H1 (cell line): ENCODE measurements around the gene SYNJ1. TPM values are rescaled to one million over a fixed set of nuclear protein-coding genes. Genes with fewer than 3 reads are reported as not detected.
A peak's percentile ranks its signal among the peaks of the same experiment; 100 is the strongest.

Experiments
- CTCF ChIA-PET: fragments of 300-600 bp; sonication (Branson Sonifier 250); formaldehyde crosslinking; loops from one replicate; lab custom pipeline; 2021; ENCODE audit not compliant: partially characterized antibody; lab: Charles Lee
- POLR2A ChIA-PET: fragments of 300-600 bp; sonication (Branson Sonifier 250); formaldehyde crosslinking; loops from one replicate; lab custom pipeline; 2021; ENCODE audit warnings: inconsistent platforms; ENCODE audit not compliant: partially characterized antibody; lab: Charles Lee
- DNase-seq, 2 experiments: peaks; one replicate each; pipeline versions ENCODE4 v3.0.0 to v3.0.0-alpha.2; 2010 to 2022; ENCODE audit warnings: low spot score in 2 of 2, low read depth in 1 of 2, mixed read lengths in 1 of 2
- FAIRE-seq: peaks from 2 replicates; lab custom pipeline; 2011; peaks lifted over from hg19 to GRCh38; lab: Jason Lieb, UNC
- H2AFZ ChIP-seq: 2 replicates; pipeline ENCODE4 v1.8.1; 2012; ENCODE audit warnings: low read length, inconsistent platforms
- H2AK5ac ChIP-seq: 2 replicates; pipeline ENCODE4 v1.6.1; 2013; ENCODE audit warnings: low read depth, low read length
- H2BK120ac ChIP-seq: replicated peaks from 2 replicates; pipeline ENCODE3; 2013; ENCODE audit warnings: low read depth, low read length, inconsistent platforms
- H2BK12ac ChIP-seq: 2 replicates; pipeline ENCODE4 v1.6.1; 2013; ENCODE audit warnings: low read depth, low read length
- H2BK15ac ChIP-seq: 2 replicates; pipeline ENCODE4 v1.6.1; 2013; ENCODE audit warnings: low read length
- H2BK20ac ChIP-seq: 2 replicates; pipeline ENCODE4 v1.6.1; 2013; ENCODE audit warnings: low read length
- H2BK5ac ChIP-seq: 2 replicates; pipeline ENCODE4 v1.6.1; 2013; ENCODE audit warnings: low read depth, low read length
- H3K14ac ChIP-seq: 2 replicates; pipeline ENCODE4 v1.6.1; 2013; ENCODE audit warnings: inconsistent platforms; ENCODE audit not compliant: insufficient read length
- H3K18ac ChIP-seq: 2 replicates; pipeline ENCODE4 v1.6.1; 2013; ENCODE audit warnings: low read length; ENCODE audit errors: extremely low read depth
- H3K23ac ChIP-seq: 2 replicates; pipeline ENCODE4 v1.6.1; 2013; ENCODE audit warnings: inconsistent platforms; ENCODE audit not compliant: insufficient read length
- H3K23me2 ChIP-seq: 2 replicates; pipeline ENCODE4 v1.6.1; 2013; ENCODE audit warnings: low read depth, low read length
- H3K27ac ChIP-seq: 2 replicates; pipeline ENCODE4 v1.6.1; 2011; ENCODE audit warnings: low read depth, low read length, inconsistent platforms
- H3K27me3 ChIP-seq, 4 experiments: replicated peaks in 1 of 4; 1 replicate in 1 of 4; 2 replicates in 3 of 4; pipeline versions ENCODE4 v1.6.1 to v1.8.1; 2011 to 2013; ENCODE audit warnings: low read length in 3 of 4, mild to moderate bottlenecking in 3 of 4, inconsistent platforms in 2 of 4, mixed read lengths in 2 of 4, moderate library complexity in 1 of 4; ENCODE audit not compliant: control insufficient read depth in 3 of 4, insufficient read depth in 3 of 4; ENCODE audit errors: extremely low read depth in 1 of 4
- H3K36me3 ChIP-seq, 4 experiments: 2 replicates each; pipeline versions ENCODE4 v1.6.1 to v1.8.1; 2011 to 2013; ENCODE audit warnings: mild to moderate bottlenecking in 4 of 4, low read length in 3 of 4, moderate library complexity in 2 of 4, control low read depth in 1 of 4, inconsistent platforms in 1 of 4; ENCODE audit not compliant: insufficient read depth in 4 of 4, control insufficient read depth in 2 of 4
- H3K4ac ChIP-seq: replicated peaks from 2 replicates; pipeline ENCODE3; 2013; ENCODE audit warnings: low read length, low read depth, mixed read lengths, inconsistent platforms; ENCODE audit not compliant: insufficient read length
- H3K4me1 ChIP-seq, 4 experiments: replicated peaks in 1 of 4; 1 replicate in 1 of 4; 2 replicates in 3 of 4; pipeline versions ENCODE4 v1.6.1 to v1.8.1; 2011 to 2013; ENCODE audit warnings: low read length in 3 of 4, inconsistent platforms in 2 of 4, mixed read lengths in 1 of 4; ENCODE audit not compliant: insufficient read depth in 4 of 4, control insufficient read depth in 3 of 4
- H3K4me2 ChIP-seq, 2 experiments: 2 replicates each; pipeline versions ENCODE4 v1.6.1 to v1.8.1; 2011 to 2013; ENCODE audit warnings: low read depth in 2 of 2, low read length in 2 of 2, control low read depth in 1 of 2, inconsistent platforms in 1 of 2, mild to moderate bottlenecking in 1 of 2; ENCODE audit not compliant: insufficient read depth in 1 of 2
- H3K4me3 ChIP-seq, 4 experiments: fragments of 200-600, 300-600 bp in 1 of 4; sonication (generic), shearing (Covaris generic), sonication (Bioruptor Twin) in 1 of 4; 2 replicates each; pipeline versions ENCODE4 v1.5.1 to v1.8.1; 2011 to 2016; ENCODE audit warnings: low read length in 4 of 4, low read depth in 3 of 4, control low read depth in 2 of 4, inconsistent platforms in 2 of 4, mild to moderate bottlenecking in 2 of 4, mixed read lengths in 1 of 4, moderate library complexity in 1 of 4; ENCODE audit not compliant: insufficient read depth in 2 of 4; ENCODE audit errors: extremely low read depth in 1 of 4
- H3K56ac ChIP-seq: replicated peaks from 2 replicates; pipeline ENCODE3; 2013; ENCODE audit warnings: low read depth, mild to moderate bottlenecking, mixed read lengths, low read length, inconsistent platforms; ENCODE audit not compliant: insufficient read length
- H3K79me1 ChIP-seq: 2 replicates; pipeline ENCODE4 v1.6.1; 2013; ENCODE audit warnings: low read depth, low read length, control low read depth
- H3K79me2 ChIP-seq, 2 experiments: 2 replicates each; pipeline versions ENCODE4 v1.6.1 to v1.8.1; 2012 to 2013; ENCODE audit warnings: low read length in 2 of 2, mild to moderate bottlenecking in 2 of 2, inconsistent platforms in 1 of 2; ENCODE audit not compliant: insufficient read depth in 2 of 2, control insufficient read depth in 1 of 2
- H3K9ac ChIP-seq, 4 experiments: replicated peaks in 1 of 4; 1 replicate in 1 of 4; 2 replicates in 3 of 4; pipeline versions ENCODE4 v1.6.1 to v1.8.1; 2011 to 2013; ENCODE audit warnings: low read depth in 3 of 4, low read length in 3 of 4, control low read depth in 2 of 4, mild to moderate bottlenecking in 2 of 4, moderate library complexity in 2 of 4, inconsistent platforms in 1 of 4; ENCODE audit errors: extremely low read depth in 1 of 4
- H3K9me3 ChIP-seq, 2 experiments: 2 replicates each; pipeline versions ENCODE4 v1.6.1 to v1.8.1; 2012 to 2013; ENCODE audit warnings: mild to moderate bottlenecking in 2 of 2, moderate library complexity in 2 of 2, control low read depth in 1 of 2, inconsistent platforms in 1 of 2, low read depth in 1 of 2, low read length in 1 of 2, mixed read lengths in 1 of 2; ENCODE audit not compliant: insufficient read depth in 2 of 2
- H4K20me1 ChIP-seq, 2 experiments: replicated peaks in 1 of 2; 2 replicates each; pipeline versions ENCODE3 to v1.8.1; 2011 to 2013; ENCODE audit warnings: inconsistent platforms in 2 of 2, low read length in 2 of 2, mild to moderate bottlenecking in 1 of 2; ENCODE audit not compliant: insufficient read depth in 2 of 2, control insufficient read depth in 1 of 2
- H4K5ac ChIP-seq: 2 replicates; pipeline ENCODE4 v1.6.1; 2013; ENCODE audit warnings: low read length, low read depth, mixed read lengths, inconsistent platforms; ENCODE audit not compliant: insufficient read length
- H4K8ac ChIP-seq: 2 replicates; pipeline ENCODE4 v1.8.0; 2013; ENCODE audit warnings: mild to moderate bottlenecking, moderate library complexity, low read length, inconsistent platforms; ENCODE audit not compliant: insufficient read depth; ENCODE audit errors: extremely low read depth
- H4K91ac ChIP-seq: replicated peaks from 2 replicates; pipeline ENCODE3; 2013; ENCODE audit warnings: low read length, mixed read lengths, inconsistent platforms; ENCODE audit not compliant: insufficient read length
- WGBS, 2 experiments: shearing (Covaris generic) in 1 of 2; methylation state at CpG; one replicate each; pipeline versions ENCODE4 v1.1.6 to v1.1.7; 2013 to 2015; ENCODE audit warnings: low lambda C conversion rate in 2 of 2, mixed read lengths in 2 of 2, inconsistent platforms in 1 of 2, low coverage in 1 of 2, missing lambda C conversion rate in 1 of 2; ENCODE audit not compliant: insufficient replicate concordance in 2 of 2, insufficient coverage in 1 of 2, insufficient read length in 1 of 2; ENCODE audit errors: extremely low coverage in 1 of 2, missing lambda C conversion rate in 1 of 2; 5-methylcytosine and 5-hydroxymethylcytosine counted together
- polyA plus RNA-seq, 7 experiments: library from polyadenylated mRNA; depleted of rRNA in 3 of 7; stranded (reverse) in 5 of 7; unstranded in 2 of 7; fragments of >200 nt in 5 of 7; fragments of 200-250 nt in 2 of 7; gene quantifications; 1 replicate in 5 of 7; 2 replicates in 1 of 7; 4 replicates in 1 of 7; pipeline versions ENCODE4 v1.2.1 to v1.2.3, GENCODE V29; 2011 to 2013; ENCODE audit warnings: missing spikeins in 2 of 7, mixed read lengths in 2 of 7
- total RNA-seq: library from RNA; stranded (reverse); fragmentation: NEBNext Ultra II Directional; extraction: Animal tissue kit (Norgen Biotek cat#: 25700); gene quantifications from 2 replicates; pipeline ENCODE4 v1.2.1, GENCODE V29; 2021
- TF ChIP-seq, protein P1 (sequence below), 3 experiments: IDR thresholded peaks; 1 replicate in 2 of 3; 2 replicates in 1 of 3; pipeline versions ENCODE4 v1.5.1 to v1.6.1; 2011; ENCODE audit warnings: low read length in 3 of 3, mild to moderate bottlenecking in 3 of 3, inconsistent platforms in 2 of 3, low read depth in 1 of 3, moderate library complexity in 1 of 3; ENCODE audit not compliant: insufficient read depth in 1 of 3; ENCODE audit errors: control extremely low read depth in 1 of 3

SYNJ1 gene
- total and polyA plus RNA-seq, 2 of the 8 experiments (the other 6 are each of a cell fraction or from before 2014, with no cell fraction given), result 1.3 to 4.3 TPM

DNA sequence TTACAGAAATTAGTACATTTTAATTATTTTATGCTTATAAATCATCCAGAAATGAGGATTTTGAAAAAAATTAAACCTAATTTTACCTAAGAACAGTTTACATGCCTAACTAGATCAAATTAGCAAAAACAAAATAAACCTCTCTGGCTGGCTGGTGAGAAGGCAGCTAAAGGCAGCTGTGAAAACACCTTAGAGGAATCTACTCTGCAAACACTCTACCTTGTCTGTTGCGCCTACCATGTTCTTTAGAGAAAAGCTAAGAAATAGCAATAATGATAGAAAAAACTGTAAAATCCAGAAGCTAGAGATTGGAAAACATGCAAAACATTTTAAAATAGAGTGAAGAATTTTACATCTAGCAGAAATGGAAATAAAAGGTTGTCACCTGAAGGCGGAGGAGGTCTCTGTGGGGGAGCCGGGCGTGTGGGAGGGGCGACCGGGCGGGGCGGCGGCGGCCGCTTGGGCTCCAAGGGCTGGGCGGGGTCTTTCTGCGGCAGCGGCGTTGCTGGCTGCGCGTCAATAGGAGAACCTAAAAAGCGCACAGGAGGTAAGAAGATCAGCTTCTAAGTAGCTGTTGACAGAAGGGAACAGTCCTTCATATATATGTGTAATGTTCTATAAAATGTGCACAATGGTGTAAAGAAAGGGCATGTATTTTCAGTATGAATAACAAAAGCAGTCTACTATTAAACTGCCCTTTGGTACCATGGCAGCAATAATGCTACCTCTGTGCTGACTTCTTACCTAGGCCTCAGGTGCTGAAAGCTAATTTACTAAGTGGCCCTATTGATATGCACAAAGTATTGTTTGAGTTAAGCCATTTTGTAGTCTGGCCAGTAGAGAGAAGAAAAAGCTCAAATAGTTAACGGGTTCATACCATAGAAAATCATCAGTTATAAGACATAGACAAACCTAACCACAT, 82.3 kb downstream of the SYNJ1 start:
- 5% methylated on average over 16 of the region's 19 CpGs; no CpG with 5 or more reads in 1 of the 2 experiments for WGBS, 2 experiments
- Histone ChIP-seq H3K56ac (no peak overlapping the region), H3K4me3 (peak overlapping the region in 3 of 4 experiments; percentile 24 to 60 (median 27); a peak in 7 of 8 replicates), H2AFZ (no peak overlapping the region), H3K14ac (no peak overlapping the region), H4K20me1 (no peaks in the 10 kb centered on the region), H3K4ac (no peak overlapping the region), H3K23ac (no peak overlapping the region), H3K27ac (no peak overlapping the region), H4K5ac (no peak overlapping the region), H3K79me2 (no peaks in the 10 kb centered on the region), H3K18ac (no peak overlapping the region), H3K4me2 (peak overlapping the region; percentile 2 to 63), H3K23me2 (no peaks in the 10 kb centered on the region), H3K79me1 (no peaks in the 10 kb centered on the region), H2BK12ac (no peak overlapping the region), H3K27me3 (no peaks in the 10 kb centered on the region), H3K9ac (no peak overlapping the region), H2BK120ac (no peak overlapping the region), H3K4me1 (peaks cover 0 to 3% (median 0%) of the 10 kb centered on the region in 4 experiments; a peak in 3 of 7 replicates), H4K8ac (no peak overlapping the region), H2AK5ac (no peak overlapping the region), H2BK20ac (no peak overlapping the region), H2BK5ac (no peak overlapping the region), H3K9me3 (no peaks in the 10 kb centered on the region), H4K91ac (no peak overlapping the region), H3K36me3 (no peaks in the 10 kb centered on the region), H2BK15ac (no peak overlapping the region)
- FAIRE-seq (no peak), DNase-seq (peak; percentile 2 to 85)
- CTCF ChIA-PET, result interaction anchor here (0.6 to 1.3 kb wide), 4 partner anchors 110 to 480 kb away, joined by 3 read pairs; no protein-coding TSS in a partner anchor
- POLR2A ChIA-PET, result no interaction called here
- TF ChIP-seq, protein P1, sequence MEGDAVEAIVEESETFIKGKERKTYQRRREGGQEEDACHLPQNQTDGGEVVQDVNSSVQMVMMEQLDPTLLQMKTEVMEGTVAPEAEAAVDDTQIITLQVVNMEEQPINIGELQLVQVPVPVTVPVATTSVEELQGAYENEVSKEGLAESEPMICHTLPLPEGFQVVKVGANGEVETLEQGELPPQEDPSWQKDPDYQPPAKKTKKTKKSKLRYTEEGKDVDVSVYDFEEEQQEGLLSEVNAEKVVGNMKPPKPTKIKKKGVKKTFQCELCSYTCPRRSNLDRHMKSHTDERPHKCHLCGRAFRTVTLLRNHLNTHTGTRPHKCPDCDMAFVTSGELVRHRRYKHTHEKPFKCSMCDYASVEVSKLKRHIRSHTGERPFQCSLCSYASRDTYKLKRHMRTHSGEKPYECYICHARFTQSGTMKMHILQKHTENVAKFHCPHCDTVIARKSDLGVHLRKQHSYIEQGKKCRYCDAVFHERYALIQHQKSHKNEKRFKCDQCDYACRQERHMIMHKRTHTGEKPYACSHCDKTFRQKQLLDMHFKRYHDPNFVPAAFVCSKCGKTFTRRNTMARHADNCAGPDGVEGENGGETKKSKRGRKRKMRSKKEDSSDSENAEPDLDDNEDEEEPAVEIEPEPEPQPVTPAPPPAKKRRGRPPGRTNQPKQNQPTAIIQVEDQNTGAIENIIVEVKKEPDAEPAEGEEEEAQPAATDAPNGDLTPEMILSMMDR (IDR thresholded peaks at IDR 0.05; ENCODE audit: control extremely low read depth in 1 of 3, insufficient read depth in 1 of 3, low read depth in 1 of 3, low read length in 3 of 3), result no peak
